ENCODE data around the gene KCNIP3. TPM values are rescaled to one million over a fixed set of nuclear protein-coding genes. Genes with fewer than 3 reads are reported as not detected.
A peak's percentile ranks its signal among the peaks of the same experiment; 100 is the strongest.
"Not testable (repeated sequence)": the region's sequence is repeated elsewhere in the genome, so short reads cannot be mapped to it uniquely, and the experiment has no call there.

Gene KCNIP3
- total RNA-seq, 1 donor from 2014 or later: 6.0 TPM

- Mint-ChIP-seq H3K27ac (ENCODE audit: unreplicated experiment) (no peak overlapping the region), H3K27me3 (ENCODE audit: low read depth) (no peaks in the 10 kb centered on the region), H3K36me3 (ENCODE audit: low read depth) (no peaks in the 10 kb centered on the region), H3K9me3 (ENCODE audit: low read depth) (no peaks in the 10 kb centered on the region), H3K4me1 (ENCODE audit: low read depth) (no peaks in the 10 kb centered on the region), H3K4me3 (ENCODE audit: unreplicated experiment) (no peak overlapping the region)
- DNase-seq (ENCODE audit: low spot score): no peak
- no peak for TF ChIP-seq CTCF (IDR thresholded peaks at IDR 0.05)
These were observed 28.0 kb upstream of the KCNIP3 start for GRCh38 chr2:95269036-95269680.

GRCh38 chr2:95269745-95270144, 27.4 kb upstream of the KCNIP3 start:
- not testable (repeated sequence) for H3K4me1 Mint-ChIP-seq (ENCODE audit: low read depth); H3K27ac Mint-ChIP-seq (ENCODE audit: unreplicated experiment); H3K36me3 Mint-ChIP-seq (ENCODE audit: low read depth); H3K9me3 Mint-ChIP-seq (ENCODE audit: low read depth); DNase-seq (ENCODE audit: low spot score); H3K27me3 Mint-ChIP-seq (ENCODE audit: low read depth); H3K4me3 Mint-ChIP-seq (ENCODE audit: unreplicated experiment)

- Mint-ChIP-seq H3K27me3 (ENCODE audit: low read depth) (no peaks in the 10 kb centered on the region), H3K4me3 (ENCODE audit: unreplicated experiment) (no peak overlapping the region), H3K36me3 (ENCODE audit: low read depth) (no peaks in the 10 kb centered on the region), H3K4me1 (ENCODE audit: low read depth) (no peaks in the 10 kb centered on the region), H3K27ac (ENCODE audit: unreplicated experiment) (no peak overlapping the region), H3K9me3 (ENCODE audit: low read depth) (no peaks in the 10 kb centered on the region)
- TF ChIP-seq CTCF (IDR thresholded peaks at IDR 0.05): no peak
- DNase-seq (ENCODE audit: low spot score): peak; percentile 57
These were observed 26.5 kb upstream of the KCNIP3 start for GRCh38 chr2:95270541-95271081.

GRCh38 chr2:95271381-95271971, 25.7 kb upstream of the KCNIP3 start:
- no peak for TF ChIP-seq CTCF (IDR thresholded peaks at IDR 0.05)
- Mint-ChIP-seq H3K36me3 (ENCODE audit: low read depth) (no peaks in the 10 kb centered on the region), H3K4me1 (ENCODE audit: low read depth) (no peaks in the 10 kb centered on the region), H3K27me3 (ENCODE audit: low read depth) (no peaks in the 10 kb centered on the region), H3K9me3 (ENCODE audit: low read depth) (no peaks in the 10 kb centered on the region), H3K4me3 (ENCODE audit: unreplicated experiment) (no peak overlapping the region), H3K27ac (ENCODE audit: unreplicated experiment) (no peak overlapping the region)
- DNase-seq (ENCODE audit: low spot score): peak; percentile 66

- Mint-ChIP-seq H3K4me3 (ENCODE audit: unreplicated experiment) (no peak overlapping the region), H3K27ac (ENCODE audit: unreplicated experiment) (no peak overlapping the region), H3K4me1 (ENCODE audit: low read depth) (no peaks in the 10 kb centered on the region), H3K36me3 (ENCODE audit: low read depth) (no peaks in the 10 kb centered on the region), H3K9me3 (ENCODE audit: low read depth) (no peaks in the 10 kb centered on the region), H3K27me3 (ENCODE audit: low read depth) (no peaks in the 10 kb centered on the region)
- DNase-seq (ENCODE audit: low spot score): peak; percentile 46
- no peak for TF ChIP-seq CTCF (IDR thresholded peaks at IDR 0.05)
These were observed 24.8 kb upstream of the KCNIP3 start for GRCh38 chr2:95272299-95272751.

Data from chondrocyte (in vitro differentiated cells).